Testis (tissue), 3 donors: ENCODE data around the gene RAD1. TPM values are rescaled to one million over a fixed set of nuclear protein-coding genes. Genes with fewer than 3 reads are reported as not detected.

ENCODE experiments used
- DNase-seq: peaks from one replicate; pipeline ENCODE4 v3.0.0-alpha.2; 2019
- H3K27ac ChIP-seq, 2 donors: fragments of 200-600 bp; sonication (generic); one replicate each; pipeline ENCODE4 v1.5.1; 2019
- H3K27me3 ChIP-seq: fragments of 200-600 bp; sonication (generic); one replicate; pipeline ENCODE4 v1.5.1; 2019
- H3K36me3 ChIP-seq: fragments of 200-600 bp; sonication (generic); one replicate; pipeline ENCODE4 v1.5.1; 2017; ENCODE audit warnings: low read depth; ENCODE audit errors: missing control alignments
- H3K4me1 ChIP-seq: fragments of 200-600 bp; sonication (generic); one replicate; pipeline ENCODE4 v1.5.1; 2019
- H3K4me3 ChIP-seq, 2 donors: fragments of 200-600 bp; sonication (generic); one replicate each; pipeline ENCODE4 v1.5.1; 2017 to 2019
- H3K9me3 ChIP-seq: fragments of 200-600 bp; sonication (generic); one replicate; pipeline ENCODE4 v1.5.1; 2017
- CTCF ChIP-seq, 3 experiments: fragments of 450-650 bp in 2 of 3; fragments of 200-600 bp in 1 of 3; sonication (generic) in 1 of 3; IDR thresholded peaks; one replicate each; pipeline ENCODE4 v1.5.1; 2016 to 2019; ENCODE audit warnings: antibody characterized with exemption in 3 of 3, mild to moderate bottlenecking in 2 of 3, moderate library complexity in 1 of 3
- POLR2A ChIP-seq: fragments of 450-650 bp; IDR thresholded peaks from one replicate; pipeline ENCODE4 v1.6.1; 2017; ENCODE audit warnings: antibody characterized with exemption, mild to moderate bottlenecking, moderate library complexity
- WGBS, 2 donors: methylation state at CpG; one replicate each; pipeline ENCODE4 v1.1.5; 2018; 5-methylcytosine and 5-hydroxymethylcytosine counted together
- intact Hi-C: fragments of 100-400 bp; cut with DNase I; formaldehyde crosslinking; loops from one replicate; pipeline ENCODE4 v1.15.1; 2023; ENCODE audit warnings: low total_unique reads
- polyA plus RNA-seq: library from polyadenylated mRNA; stranded (reverse); fragments of 350-450 nt; fragmentation: Illumina TruSeq; extraction: RNeasy Lipid Tissue Mini Kit (QIAGEN cat#74804); gene quantifications from one replicate; pipeline ENCODE4 v1.2.3, GENCODE V29; 2014; ENCODE audit warnings: low read depth, low replicate concordance; ENCODE audit not compliant: insufficient read depth
- total RNA-seq, 2 donors: library from RNA; depleted of rRNA; stranded (reverse); fragments of >200 nt; gene quantifications; one replicate each; pipeline ENCODE4 v1.2.3, GENCODE V29; 2016

Gene RAD1
- total and polyA plus RNA-seq, 3 donors from 2014 or later: 41.4 to 45.7 (median 45.5) TPM

- no peaks in the 10 kb centered on the region for H3K4me1 ChIP-seq
- no peak for DNase-seq
- H3K4me3 ChIP-seq: no peak overlapping the region
- intact Hi-C loops: no loop called here
- TF ChIP-seq POLR2A: no peak
- TF ChIP-seq CTCF (IDR thresholded peaks at IDR 0.05): no peak
- H3K36me3 ChIP-seq: no peaks in the 10 kb centered on the region
- no peaks in the 10 kb centered on the region for H3K27me3 ChIP-seq
- no peak overlapping the region for H3K27ac ChIP-seq
- 83 to 88% methylated on average over 11 of the region's 11 CpGs for WGBS, 2 donors
- no peaks in the 10 kb centered on the region for H3K9me3 ChIP-seq
These were observed 29.2 kb upstream of the RAD1 start for GRCh38 chr5:34944460-34945047.

GRCh38 chr5:34944044-34944443, 28.7 kb upstream of the RAD1 start:
- TF ChIP-seq CTCF (IDR thresholded peaks at IDR 0.05): no peak
- no peak for TF ChIP-seq POLR2A
- Histone ChIP-seq H3K27ac (no peak overlapping the region), H3K4me3 (no peak overlapping the region), H3K9me3 (no peaks in the 10 kb centered on the region), H3K36me3 (no peaks in the 10 kb centered on the region), H3K27me3 (no peaks in the 10 kb centered on the region), H3K4me1 (no peaks in the 10 kb centered on the region)
- WGBS, 2 donors: 97% methylated on average over 2 of the region's 2 CpGs
- intact Hi-C loops: no loop called here
- no peak for DNase-seq

GRCh38 chr5:34941936-34942335, 26.6 kb upstream of the RAD1 start:
- TF ChIP-seq CTCF (IDR thresholded peaks at IDR 0.05) (no peak), POLR2A (no peak)
- DNase-seq: no peak
- Histone ChIP-seq H3K27ac (no peak overlapping the region), H3K4me1 (no peaks in the 10 kb centered on the region), H3K36me3 (no peaks in the 10 kb centered on the region), H3K9me3 (no peaks in the 10 kb centered on the region), H3K27me3 (no peaks in the 10 kb centered on the region), H3K4me3 (no peak overlapping the region)
- intact Hi-C loops: no loop called here
- 82 to 88% methylated on average over 3 of the region's 3 CpGs for WGBS, 2 donors

- no peak for DNase-seq
- intact Hi-C loops: no loop called here
- peaks cover 15% of the 10 kb centered on the region for H3K4me1 ChIP-seq
- H3K4me3 ChIP-seq: no peak overlapping the region
- 92 to 98% methylated on average over 2 of the region's 2 CpGs for WGBS, 2 donors
- TF ChIP-seq CTCF (IDR thresholded peaks at IDR 0.05) (no peak), POLR2A (no peak)
- H3K27ac ChIP-seq: no peak overlapping the region
- no peaks in the 10 kb centered on the region for H3K9me3 ChIP-seq
- no peaks in the 10 kb centered on the region for H3K36me3 ChIP-seq
- no peaks in the 10 kb centered on the region for H3K27me3 ChIP-seq
These were observed 17.6 kb upstream of the RAD1 start for GRCh38 chr5:34932947-34933346.

- Histone ChIP-seq H3K9me3 (no peaks in the 10 kb centered on the region), H3K27me3 (no peaks in the 10 kb centered on the region), H3K4me1 (peaks cover 15% of the 10 kb centered on the region), H3K4me3 (peak overlapping the region; percentile 84 to 93), H3K36me3 (no peaks in the 10 kb centered on the region), H3K27ac (peak overlapping the region in 1 of 2 donors; percentile 96)
- TF ChIP-seq POLR2A (no peak), CTCF (IDR thresholded peaks at IDR 0.05) (no peak)
- WGBS, 2 donors: 52 to 65% methylated on average over 4 of the region's 4 CpGs
- intact Hi-C loops: no loop called here
- no peak for DNase-seq
These were observed 15.6 kb upstream of the RAD1 start for GRCh38 chr5:34930870-34931269.
